HFFc6 (cell line): ENCODE results near the gene SYN1. TPM values are rescaled to one million over a fixed set of nuclear protein-coding genes. Genes with fewer than 3 reads are reported as not detected.
"Not testable (repeated sequence)": the region's sequence is repeated elsewhere in the genome, so short reads cannot be mapped to it uniquely, and the experiment has no call there.

ENCODE experiments used
- DNase-seq: peaks from one replicate; pipeline ENCODE4 v3.0.0-alpha.2; 2018
- H3K27ac Mint-ChIP-seq: 2 replicates; pipeline ENCODE4 v1.8.0; 2020; ENCODE audit warnings: mild to moderate bottlenecking, mixed read lengths
- H3K27me3 Mint-ChIP-seq: 2 replicates; pipeline ENCODE4 v1.8.0; 2021; ENCODE audit warnings: mild to moderate bottlenecking, moderate library complexity, mixed read lengths; ENCODE audit not compliant: insufficient read depth
- H3K36me3 Mint-ChIP-seq: 2 replicates; pipeline ENCODE4 v1.8.0; 2021; ENCODE audit warnings: low read depth, mixed read lengths
- H3K4me1 Mint-ChIP-seq: 2 replicates; pipeline ENCODE4 v1.8.0; 2020; ENCODE audit warnings: low read depth, mixed read lengths
- H3K4me3 Mint-ChIP-seq: 2 replicates; pipeline ENCODE4 v1.8.0; 2020; ENCODE audit warnings: mild to moderate bottlenecking, moderate library complexity, mixed read lengths
- H3K9me3 Mint-ChIP-seq: 2 replicates; pipeline ENCODE4 v1.8.0; 2020; ENCODE audit warnings: mild to moderate bottlenecking, mixed read lengths
- long read RNA-seq: library from polyadenylated mRNA; unstranded; transcript quantifications from one replicate; pipeline ENCODE4 v2.0.0, GENCODE V29; 2019
- total RNA-seq, 6 experiments: library from RNA; stranded (reverse); fragmentation: NEBNext Ultra II Directional; extraction: Animal tissue kit (Norgen Biotek cat#: 25700); gene quantifications; 2 replicates in 1 of 6; 3 replicates in 5 of 6; pipeline ENCODE4 v1.2.3, GENCODE V29; 2021
- TF ChIP-seq, protein P1 (sequence below): fragments of 200-600 bp; sonication (generic); IDR thresholded peaks from 2 replicates; pipeline ENCODE4 v1.5.0; 2021; ENCODE audit warnings: antibody characterized with exemption, mild to moderate bottlenecking

The SYN1 gene
- total RNA-seq = under 1 TPM in 5 of 6 experiments, not detected in 1; 0.13 to 0.31 (median 0.19) TPM
- long read RNA-seq = 0 reads

DNA sequence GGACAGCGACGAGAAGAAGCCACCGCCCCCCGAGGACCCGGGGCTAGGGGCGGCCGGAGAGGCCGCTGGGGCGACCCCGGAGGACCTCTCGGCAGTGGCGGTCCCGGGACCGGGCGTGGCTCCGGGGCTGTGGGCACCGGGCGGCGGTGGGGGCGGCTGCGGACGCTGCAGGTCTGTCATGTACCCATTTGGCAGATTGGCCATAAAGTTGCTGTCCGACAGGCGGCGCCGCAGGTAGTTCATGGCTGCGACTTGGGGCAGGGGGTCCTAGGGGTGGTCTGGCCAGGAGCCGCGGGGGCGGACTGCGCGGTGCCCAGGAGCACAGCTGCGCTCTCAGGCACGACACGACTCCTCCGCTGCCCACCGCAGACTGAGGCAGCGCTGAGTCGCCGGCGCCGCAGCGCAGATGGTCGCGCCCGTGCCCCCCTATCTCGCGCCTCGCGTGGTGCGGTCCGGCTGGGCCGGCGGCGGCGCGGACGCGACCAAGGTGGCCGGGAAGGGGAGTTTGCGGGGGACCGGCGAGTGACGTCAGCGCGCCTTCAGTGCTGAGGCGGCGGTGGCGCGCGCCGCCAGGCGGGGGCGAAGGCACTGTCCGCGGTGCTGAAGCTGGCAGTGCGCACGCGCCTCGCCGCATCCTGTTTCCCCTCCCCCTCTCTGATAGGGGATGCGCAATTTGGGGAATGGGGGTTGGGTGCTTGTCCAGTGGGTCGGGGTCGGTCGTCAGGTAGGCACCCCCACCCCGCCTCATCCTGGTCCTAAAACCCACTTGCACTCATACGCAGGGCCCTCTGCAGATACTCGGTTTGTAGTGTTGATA is at the start of gene SYN1:
Gene SYN1 (minus strand): TSS at position 372 of the 817 bp plus-strand sequence. CDS start 129 bp downstream, at position 243.
- Mint-ChIP-seq H3K27ac (no peak within 1 kb of the TSS), H3K4me3 (no peak within 1 kb of the TSS), H3K4me1 (no peaks in the 10 kb centered on the region; the same call in 1 of the 2 replicates), H3K36me3 (no peaks in the 10 kb centered on the region), H3K9me3 (no peaks in the 10 kb centered on the region), H3K27me3 (peaks cover 14% of the 10 kb centered on the region)
- TF ChIP-seq, protein P1, sequence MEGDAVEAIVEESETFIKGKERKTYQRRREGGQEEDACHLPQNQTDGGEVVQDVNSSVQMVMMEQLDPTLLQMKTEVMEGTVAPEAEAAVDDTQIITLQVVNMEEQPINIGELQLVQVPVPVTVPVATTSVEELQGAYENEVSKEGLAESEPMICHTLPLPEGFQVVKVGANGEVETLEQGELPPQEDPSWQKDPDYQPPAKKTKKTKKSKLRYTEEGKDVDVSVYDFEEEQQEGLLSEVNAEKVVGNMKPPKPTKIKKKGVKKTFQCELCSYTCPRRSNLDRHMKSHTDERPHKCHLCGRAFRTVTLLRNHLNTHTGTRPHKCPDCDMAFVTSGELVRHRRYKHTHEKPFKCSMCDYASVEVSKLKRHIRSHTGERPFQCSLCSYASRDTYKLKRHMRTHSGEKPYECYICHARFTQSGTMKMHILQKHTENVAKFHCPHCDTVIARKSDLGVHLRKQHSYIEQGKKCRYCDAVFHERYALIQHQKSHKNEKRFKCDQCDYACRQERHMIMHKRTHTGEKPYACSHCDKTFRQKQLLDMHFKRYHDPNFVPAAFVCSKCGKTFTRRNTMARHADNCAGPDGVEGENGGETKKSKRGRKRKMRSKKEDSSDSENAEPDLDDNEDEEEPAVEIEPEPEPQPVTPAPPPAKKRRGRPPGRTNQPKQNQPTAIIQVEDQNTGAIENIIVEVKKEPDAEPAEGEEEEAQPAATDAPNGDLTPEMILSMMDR = peak; percentile 11; the same call in 1 of the 2 replicates
- DNase-seq = peak; percentile 47

DNA sequence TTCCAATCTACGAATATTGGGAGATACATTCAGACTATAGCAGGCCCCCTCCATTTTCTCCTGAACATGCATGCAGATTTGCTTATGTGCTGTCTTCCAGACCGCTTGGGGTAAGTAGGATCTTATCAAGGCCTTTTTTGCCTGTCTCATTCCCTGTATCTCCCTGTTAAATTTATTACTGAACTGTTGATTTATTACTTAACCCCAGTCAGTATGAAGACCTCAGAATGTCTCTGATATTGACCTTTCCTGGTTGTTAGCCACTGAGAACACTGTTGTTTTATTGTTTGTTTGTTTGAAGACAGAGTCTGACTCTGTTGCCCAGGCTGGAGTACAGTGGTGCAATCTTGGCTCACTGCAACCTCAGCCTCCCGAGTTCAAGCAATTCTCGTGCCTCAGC is 46.1 kb upstream of the SYN1 start:
- H3K4me3 Mint-ChIP-seq, H3K9me3 Mint-ChIP-seq, H3K27me3 Mint-ChIP-seq, H3K27ac Mint-ChIP-seq, H3K36me3 Mint-ChIP-seq, DNase-seq: not testable (repeated sequence)
- peaks cover 26% of the 10 kb centered on the region for H3K4me1 Mint-ChIP-seq

DNA sequence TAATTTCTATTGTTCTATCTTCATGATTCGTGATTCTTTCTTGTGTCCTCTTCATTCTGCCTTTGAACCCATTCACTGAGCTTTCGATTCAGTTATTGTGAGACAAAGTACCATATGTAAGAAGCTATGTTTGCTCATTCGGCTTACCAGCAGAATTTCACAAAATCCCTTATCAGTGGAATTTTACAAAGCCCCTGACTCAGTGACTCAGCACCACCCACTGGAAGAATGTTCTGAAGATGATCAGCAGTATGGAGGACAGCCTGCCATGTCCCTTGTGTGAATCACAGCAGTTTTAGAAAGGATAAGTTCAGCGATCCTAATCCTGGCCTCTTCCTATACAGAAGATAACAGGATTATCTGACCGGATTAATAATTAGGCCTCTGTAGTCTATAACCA is 45.1 kb upstream of the SYN1 start:
- Mint-ChIP-seq H3K9me3 (no peaks in the 10 kb centered on the region), H3K4me1 (peaks cover 26% of the 10 kb centered on the region), H3K4me3 (no peak overlapping the region), H3K27me3 (no peaks in the 10 kb centered on the region; the same call in 1 of the 2 replicates), H3K36me3 (peaks cover 5% of the 10 kb centered on the region; the same call in 1 of the 2 replicates), H3K27ac (peak overlapping the region; percentile 1; the same call in 1 of the 2 replicates)
- TF ChIP-seq, protein P1 = no peak
- DNase-seq = no peak

DNA sequence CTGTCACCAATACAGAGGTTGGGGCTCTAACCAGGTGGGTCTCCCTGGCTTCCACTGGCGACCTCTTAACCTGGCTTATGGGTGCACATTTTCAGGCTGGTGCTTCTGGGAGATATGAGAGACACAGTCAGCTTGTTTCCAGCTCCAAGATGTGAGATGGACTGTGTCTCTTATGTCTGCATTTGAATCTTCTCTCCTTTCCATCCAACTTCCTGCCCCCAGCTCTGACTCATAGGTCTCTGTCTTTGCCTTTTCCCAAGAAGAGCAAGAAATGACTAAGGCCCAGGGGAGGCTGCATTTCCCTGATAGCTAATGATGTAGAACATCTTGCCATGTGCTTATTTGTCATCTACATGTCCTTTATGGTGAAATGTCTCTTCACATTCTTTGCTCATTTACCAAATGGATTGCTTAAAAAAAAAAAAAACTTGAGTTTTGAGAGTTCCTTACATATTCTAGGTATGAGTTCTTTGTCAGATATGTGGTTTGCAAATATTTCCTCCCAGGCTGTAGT is 42.5 kb upstream of the SYN1 start:
- H3K9me3 Mint-ChIP-seq = no peaks in the 10 kb centered on the region
- H3K27ac Mint-ChIP-seq = peak overlapping the region; percentile 96
- peaks cover 32% of the 10 kb centered on the region for H3K4me1 Mint-ChIP-seq
- peaks cover 10% of the 10 kb centered on the region; the same call in 1 of the 2 replicates for H3K36me3 Mint-ChIP-seq
- peak overlapping the region; percentile 73 for H3K4me3 Mint-ChIP-seq
- H3K27me3 Mint-ChIP-seq = no peaks in the 10 kb centered on the region; the same call in 1 of the 2 replicates
- peak; percentile 94 for DNase-seq
- TF ChIP-seq, protein P1 = no peak

DNA sequence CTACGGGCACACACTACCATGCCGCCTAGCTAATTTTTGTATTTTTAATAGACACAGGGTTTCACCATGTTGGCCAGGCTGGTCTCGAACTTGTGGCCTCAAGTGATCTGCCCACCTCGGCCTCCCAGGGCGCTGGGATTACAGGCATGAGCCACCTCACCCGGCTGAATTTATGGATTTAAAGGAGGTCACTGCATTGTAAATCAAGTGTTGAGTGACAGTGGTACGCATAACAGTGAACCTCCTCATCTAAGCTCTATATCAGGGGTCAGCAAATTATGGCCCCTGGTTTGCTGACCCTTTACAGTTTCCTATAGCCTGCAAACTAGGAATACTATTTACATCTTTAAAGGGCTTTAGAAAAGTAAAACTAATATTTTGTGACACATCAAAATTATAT is 41.9 kb upstream of the SYN1 start:
- peak overlapping the region; percentile 96 for H3K27ac Mint-ChIP-seq
- H3K9me3 Mint-ChIP-seq = no peaks in the 10 kb centered on the region

More for the DNA sequence above, 41.9 kb upstream of the SYN1 start:
- TF ChIP-seq, protein P1 = no peak
- DNase-seq = no peak
- H3K27me3 Mint-ChIP-seq = no peaks in the 10 kb centered on the region; the same call in 1 of the 2 replicates
- no peak overlapping the region for H3K4me3 Mint-ChIP-seq
- peaks cover 14% of the 10 kb centered on the region; the same call in 1 of the 2 replicates for H3K36me3 Mint-ChIP-seq
- peaks cover 32% of the 10 kb centered on the region for H3K4me1 Mint-ChIP-seq
